Peyer's patch (tissue), 4 donors: ENCODE results near the gene TSG101. TPM values are rescaled to one million over a fixed set of nuclear protein-coding genes. Genes with fewer than 3 reads are reported as not detected.

Source experiments
- DNase-seq, 3 donors: peaks; one replicate each; pipeline ENCODE4 v3.0.0-alpha.2; 2017 to 2019
- H3K27ac ChIP-seq, 4 donors: fragments of 200-600 bp; sonication (generic); one replicate each; pipeline ENCODE4 v1.5.1; 2016 to 2019
- H3K27me3 ChIP-seq, 2 donors: fragments of 200-600 bp; sonication (generic); one replicate each; pipeline ENCODE4 v1.5.1; 2019
- H3K36me3 ChIP-seq, 3 donors: fragments of 200-600 bp; sonication (generic); one replicate each; pipeline ENCODE4 v1.5.1; 2016 to 2019
- H3K4me1 ChIP-seq, 4 donors: fragments of 200-600 bp; sonication (generic); one replicate each; pipeline ENCODE4 v1.5.1; 2016 to 2019
- H3K4me3 ChIP-seq, 4 donors: fragments of 200-600 bp; sonication (generic); 1 replicate in 3 of 4; 2 replicates in 1 of 4; pipeline ENCODE4 v1.5.1; 2016 to 2019; ENCODE audit warnings: mild to moderate bottlenecking in 1 of 4
- H3K9me3 ChIP-seq, 4 donors: fragments of 200-600 bp; sonication (generic); one replicate each; pipeline ENCODE4 v1.5.1; 2016 to 2019; ENCODE audit warnings: mild to moderate bottlenecking in 1 of 4
- CTCF ChIP-seq, 6 experiments: fragments of 450-650 bp in 4 of 6; fragments of 200-600 bp in 2 of 6; sonication (generic) in 1 of 6; IDR thresholded peaks; one replicate each; pipeline ENCODE4 v1.5.1; 2017 to 2019; ENCODE audit warnings: antibody characterized with exemption in 6 of 6, mild to moderate bottlenecking in 3 of 6, moderate library complexity in 1 of 6
- POLR2A ChIP-seq, 2 donors: fragments of 450-650 bp; IDR thresholded peaks; one replicate each; pipeline ENCODE4 v1.5.1; 2017; ENCODE audit warnings: antibody characterized with exemption in 2 of 2, mild to moderate bottlenecking in 2 of 2, moderate library complexity in 2 of 2
- total RNA-seq, 4 donors: library from RNA; depleted of rRNA; stranded (reverse); fragments of >200 nt; gene quantifications; one replicate each; pipeline ENCODE4 v1.1.0, GENCODE V29; 2016

The TSG101 gene
- total RNA-seq, 4 donors from 2014 or later: 61.8 to 73.5 (median 67.6) TPM

- Histone ChIP-seq H3K27ac (no peak overlapping the region), H3K27me3 (no peaks in the 10 kb centered on the region), H3K4me1 (no peaks in the 10 kb centered on the region), H3K4me3 (no peak overlapping the region), H3K36me3 (peaks cover 0 to 95% (median 5%) of the 10 kb centered on the region in 3 donors), H3K9me3 (no peaks in the 10 kb centered on the region)
- no peak for DNase-seq
- no peak for TF ChIP-seq POLR2A (IDR thresholded peaks at IDR 0.05)
- TF ChIP-seq CTCF (IDR thresholded peaks at IDR 0.05): no peak
These were observed 47.7 kb downstream of the TSG101 start for GRCh38 chr11:18479063-18479462.

- Histone ChIP-seq H3K27me3 (no peaks in the 10 kb centered on the region), H3K36me3 (peaks cover 0 to 38% (median 0%) of the 10 kb centered on the region in 3 donors), H3K4me3 (no peak overlapping the region), H3K27ac (no peak overlapping the region), H3K4me1 (no peaks in the 10 kb centered on the region), H3K9me3 (no peaks in the 10 kb centered on the region)
- DNase-seq: no peak
- TF ChIP-seq CTCF (IDR thresholded peaks at IDR 0.05) (no peak), POLR2A (IDR thresholded peaks at IDR 0.05) (no peak)
These were observed 54.2 kb downstream of the TSG101 start for GRCh38 chr11:18472587-18472986.

GRCh38 chr11:18471995-18472394 lies 54.7 kb downstream of the TSG101 start:
- Histone ChIP-seq H3K4me1 (no peaks in the 10 kb centered on the region), H3K27ac (no peak overlapping the region), H3K27me3 (no peaks in the 10 kb centered on the region), H3K36me3 (peaks cover 0 to 32% (median 0%) of the 10 kb centered on the region in 3 donors), H3K4me3 (no peak overlapping the region), H3K9me3 (no peaks in the 10 kb centered on the region)
- TF ChIP-seq CTCF (IDR thresholded peaks at IDR 0.05): no peak
- no peak for TF ChIP-seq POLR2A (IDR thresholded peaks at IDR 0.05)
- DNase-seq: no peak

GRCh38 chr11:18468961-18469360 lies 57.8 kb downstream of the TSG101 start:
- H3K27ac ChIP-seq: no peak overlapping the region
- H3K4me3 ChIP-seq: no peak overlapping the region
- H3K27me3 ChIP-seq: no peaks in the 10 kb centered on the region
- DNase-seq: no peak
- peaks cover 0 to 7% (median 0%) of the 10 kb centered on the region in 3 donors for H3K36me3 ChIP-seq
- TF ChIP-seq POLR2A (IDR thresholded peaks at IDR 0.05) (no peak), CTCF (IDR thresholded peaks at IDR 0.05) (no peak)
- H3K4me1 ChIP-seq: no peaks in the 10 kb centered on the region
- H3K9me3 ChIP-seq: no peaks in the 10 kb centered on the region

- Histone ChIP-seq H3K9me3 (no peaks in the 10 kb centered on the region), H3K4me1 (no peaks in the 10 kb centered on the region), H3K27me3 (no peaks in the 10 kb centered on the region), H3K27ac (no peak overlapping the region), H3K36me3 (no peaks in the 10 kb centered on the region), H3K4me3 (no peak overlapping the region)
- no peak for DNase-seq
- TF ChIP-seq POLR2A (IDR thresholded peaks at IDR 0.05) (no peak), CTCF (IDR thresholded peaks at IDR 0.05) (no peak)
These were observed 58.7 kb downstream of the TSG101 start for GRCh38 chr11:18468059-18468458.

GRCh38 chr11:18466402-18466801 lies 60.3 kb downstream of the TSG101 start:
- Histone ChIP-seq H3K36me3 (no peaks in the 10 kb centered on the region), H3K27ac (no peak overlapping the region), H3K27me3 (no peaks in the 10 kb centered on the region), H3K4me1 (no peaks in the 10 kb centered on the region), H3K4me3 (no peak overlapping the region), H3K9me3 (no peaks in the 10 kb centered on the region)
- DNase-seq: no peak
- TF ChIP-seq POLR2A (IDR thresholded peaks at IDR 0.05) (no peak), CTCF (IDR thresholded peaks at IDR 0.05) (no peak)
